Common myeloid progenitor, CD34-positive (primary cell): ENCODE data around the gene ANXA3.

ENCODE experiments used
- CTCF ChIA-PET: fragments of 350-600 bp; sonication (Branson Sonifier 250); formaldehyde crosslinking; loops from one replicate; lab custom pipeline; 2021; ENCODE audit warnings: antibody characterized with exemption; lab: Charles Lee
- POLR2A ChIA-PET: fragments of 350-600 bp; sonication (Branson Sonifier 250); formaldehyde crosslinking; loops from one replicate; lab custom pipeline; 2021; ENCODE audit warnings: antibody characterized with exemption; lab: Charles Lee
- DNase-seq, 3 donors: peaks; one replicate each; pipeline versions ENCODE4 v3.0.0 to v3.0.0-alpha.2; 2013
- H3K27ac ChIP-seq, 2 experiments: 1 replicate in 1 of 2; 2 replicates in 1 of 2; pipeline ENCODE4 v1.7.0; 2013; ENCODE audit warnings: inconsistent platforms in 2 of 2, low read length in 2 of 2, mild to moderate bottlenecking in 2 of 2, low read depth in 1 of 2, moderate library complexity in 1 of 2; ENCODE audit not compliant: severe bottlenecking in 2 of 2, insufficient read depth in 1 of 2, poor library complexity in 1 of 2
- H3K27me3 ChIP-seq, 5 experiments: replicated peaks in 2 of 5; 1 replicate in 3 of 5; 2 replicates in 2 of 5; pipeline versions ENCODE4 v1.6.1 to v1.7.0; 2013; ENCODE audit warnings: low read length in 4 of 5, mild to moderate bottlenecking in 2 of 5, moderate library complexity in 2 of 5, inconsistent platforms in 1 of 5; ENCODE audit not compliant: insufficient read depth in 5 of 5, control insufficient read depth in 4 of 5
- H3K36me3 ChIP-seq, 4 experiments: 1 replicate in 2 of 4; 2 replicates in 2 of 4; pipeline versions ENCODE4 v1.6.1 to v1.7.0; 2013; ENCODE audit warnings: low read length in 3 of 4, control low read depth in 1 of 4, mild to moderate bottlenecking in 1 of 4; ENCODE audit not compliant: control insufficient read depth in 4 of 4, insufficient read depth in 4 of 4
- H3K4me1 ChIP-seq, 4 experiments: 1 replicate in 3 of 4; 2 replicates in 1 of 4; pipeline versions ENCODE4 v1.6.1 to v1.7.1; 2013; ENCODE audit warnings: low read length in 3 of 4, mild to moderate bottlenecking in 3 of 4, control low read depth in 1 of 4, inconsistent platforms in 1 of 4, moderate library complexity in 1 of 4; ENCODE audit not compliant: control insufficient read depth in 4 of 4, insufficient read depth in 4 of 4; ENCODE audit errors: control extremely low read depth in 1 of 4
- H3K4me3 ChIP-seq, 7 experiments: 1 replicate in 4 of 7; 2 replicates in 3 of 7; pipeline versions ENCODE4 v1.5.1 to v1.7.0; 2013; ENCODE audit warnings: mild to moderate bottlenecking in 7 of 7, low read length in 6 of 7, moderate library complexity in 6 of 7, inconsistent platforms in 2 of 7, low read depth in 2 of 7, control low read depth in 1 of 7; ENCODE audit not compliant: insufficient read depth in 4 of 7, control insufficient read depth in 1 of 7; ENCODE audit errors: extremely low read depth in 1 of 7
- H3K9me3 ChIP-seq, 5 experiments: 1 replicate in 4 of 5; 2 replicates in 1 of 5; pipeline versions ENCODE4 v1.6.1 to v1.7.1; 2013; ENCODE audit warnings: low read length in 4 of 5, mild to moderate bottlenecking in 2 of 5, inconsistent platforms in 1 of 5, low read depth in 1 of 5, moderate library complexity in 1 of 5; ENCODE audit not compliant: control insufficient read depth in 4 of 5, insufficient read depth in 2 of 5; ENCODE audit errors: control extremely low read depth in 1 of 5
- WGBS: methylation state at CpG from one replicate; pipeline ENCODE4 v1.1.5; 2013; ENCODE audit not compliant: insufficient coverage; 5-methylcytosine and 5-hydroxymethylcytosine counted together

ANXA3 gene

GRCh38 chr4:78599931-78600375, 48.4 kb downstream of the ANXA3 start:
- 23% methylated on average over 1 of the region's 2 CpGs for WGBS
- ChIA-PET POLR2A (no interaction called here), CTCF (interaction anchor here (0.9 to 1.9 kb wide), 3 partner anchors 9 to 13 kb away, joined by 3 to 7 read pairs (median 4); no protein-coding TSS in a partner anchor)
- Histone ChIP-seq H3K27ac (no peak overlapping the region), H3K4me1 (peaks cover 0 to 16% (median 8%) of the 10 kb centered on the region in 4 experiments), H3K27me3 (no peaks in the 10 kb centered on the region), H3K9me3 (no peaks in the 10 kb centered on the region), H3K4me3 (no peak overlapping the region), H3K36me3 (no peaks in the 10 kb centered on the region)
- DNase-seq = peak; percentile 33 to 87 (median 72)

- H3K9me3 ChIP-seq = no peaks in the 10 kb centered on the region
- WGBS = 96% methylated on average over 7 of the region's 7 CpGs
- peaks cover 0 to 16% (median 8%) of the 10 kb centered on the region in 4 experiments for H3K4me1 ChIP-seq
- H3K27ac ChIP-seq = no peak overlapping the region
- H3K36me3 ChIP-seq = no peaks in the 10 kb centered on the region
- ChIA-PET CTCF (interaction anchor here (1.9 kb wide), 1 partner anchor 10 kb away, joined by 7 read pairs; no protein-coding TSS in a partner anchor), POLR2A (no interaction called here)
- H3K4me3 ChIP-seq = no peak overlapping the region
- no peaks in the 10 kb centered on the region for H3K27me3 ChIP-seq
- no peak for DNase-seq
These were observed 49.4 kb downstream of the ANXA3 start for GRCh38 chr4:78601013-78601412.

GRCh38 chr4:78602334-78602733, 50.8 kb downstream of the ANXA3 start:
- ChIA-PET CTCF (interaction anchor here (1.2 to 1.3 kb wide), 2 partner anchors 10 kb away, joined by 3 to 8 read pairs; no protein-coding TSS in a partner anchor), POLR2A (interaction anchor here (0.6 kb wide), 1 partner anchor 234 kb away, joined by 3 read pairs; no protein-coding TSS in a partner anchor)
- DNase-seq = peak in 1 of 3 donors; percentile 37
- peaks cover 0 to 16% (median 8%) of the 10 kb centered on the region in 4 experiments for H3K4me1 ChIP-seq
- no peak overlapping the region for H3K27ac ChIP-seq
- no peak overlapping the region for H3K4me3 ChIP-seq
- no peaks in the 10 kb centered on the region for H3K27me3 ChIP-seq
- no peaks in the 10 kb centered on the region for H3K36me3 ChIP-seq
- 62% methylated on average over 3 of the region's 3 CpGs for WGBS
- no peaks in the 10 kb centered on the region for H3K9me3 ChIP-seq

- Histone ChIP-seq H3K9me3 (no peaks in the 10 kb centered on the region), H3K4me1 (peaks cover 0 to 21% (median 11%) of the 10 kb centered on the region in 4 experiments), H3K27me3 (no peaks in the 10 kb centered on the region), H3K4me3 (no peak overlapping the region), H3K36me3 (no peaks in the 10 kb centered on the region), H3K27ac (no peak overlapping the region)
- ChIA-PET CTCF (interaction anchor here (0.9 to 1.3 kb wide), 4 partner anchors 9 to 259 kb away, joined by 3 to 8 read pairs (median 3); no protein-coding TSS in a partner anchor), POLR2A (no interaction called here)
- WGBS = 82% methylated on average over 3 of the region's 3 CpGs
- DNase-seq = no peak
These were observed 51.8 kb downstream of the ANXA3 start for GRCh38 chr4:78603384-78603783.

GRCh38 chr4:78604988-78605387, 53.4 kb downstream of the ANXA3 start:
- Histone ChIP-seq H3K4me3 (no peak overlapping the region), H3K9me3 (no peaks in the 10 kb centered on the region), H3K27ac (no peak overlapping the region), H3K36me3 (no peaks in the 10 kb centered on the region), H3K4me1 (peaks cover 6 to 31% (median 20%) of the 10 kb centered on the region in 4 experiments), H3K27me3 (no peaks in the 10 kb centered on the region)
- no peak for DNase-seq
- ChIA-PET POLR2A (no interaction called here), CTCF (no interaction called here)
- 100% methylated on average over 2 of the region's 2 CpGs for WGBS

GRCh38 chr4:78606035-78606434, 54.5 kb downstream of the ANXA3 start:
- Histone ChIP-seq H3K9me3 (no peaks in the 10 kb centered on the region), H3K4me1 (peaks cover 12 to 37% (median 28%) of the 10 kb centered on the region in 4 experiments), H3K27ac (no peak overlapping the region), H3K4me3 (no peak overlapping the region), H3K27me3 (no peaks in the 10 kb centered on the region), H3K36me3 (no peaks in the 10 kb centered on the region)
- DNase-seq = no peak
- ChIA-PET CTCF (interaction anchor here (1.3 kb wide), 1 partner anchor 24 kb away, joined by 4 read pairs; no protein-coding TSS in a partner anchor), POLR2A (no interaction called here)
- 100% methylated on average over 3 of the region's 3 CpGs for WGBS

- Histone ChIP-seq H3K27me3 (no peaks in the 10 kb centered on the region), H3K36me3 (no peaks in the 10 kb centered on the region), H3K27ac (no peak overlapping the region), H3K4me1 (peaks cover 17 to 43% (median 33%) of the 10 kb centered on the region in 4 experiments), H3K9me3 (no peaks in the 10 kb centered on the region), H3K4me3 (no peak overlapping the region)
- DNase-seq = no peak
- ChIA-PET CTCF (interaction anchor here (1.3 kb wide), 1 partner anchor 25 kb away, joined by 4 read pairs; no protein-coding TSS in a partner anchor), POLR2A (no interaction called here)
- no CpG with 5 or more reads among the region's 1 CpG for WGBS
These were observed 55.0 kb downstream of the ANXA3 start for GRCh38 chr4:78606530-78607095.
